ENCODE measurements around the gene CLASP2.

CLASP2 gene

GRCh38 chr3:33636125-33636850 is 81.8 kb downstream of the CLASP2 start:
- DNase-seq (ENCODE audit: low spot score), result peak; percentile 35

GRCh38 chr3:33634262-33634661 is 83.8 kb downstream of the CLASP2 start:
- no peak for DNase-seq (ENCODE audit: low spot score)

GRCh38 chr3:33629219-33629618 is 88.8 kb downstream of the CLASP2 start:
- DNase-seq (ENCODE audit: low spot score), result no peak

GRCh38 chr3:33624756-33625155 is 93.3 kb downstream of the CLASP2 start:
- DNase-seq (ENCODE audit: low spot score), result no peak

GRCh38 chr3:33613041-33613440 is 105.0 kb downstream of the CLASP2 start:
- DNase-seq (ENCODE audit: low spot score), result no peak

- DNase-seq (ENCODE audit: low spot score), result no peak
These were observed 105.4 kb downstream of the CLASP2 start for GRCh38 chr3:33612607-33613006.

- DNase-seq (ENCODE audit: low spot score), result no peak
These were observed 115.2 kb downstream of the CLASP2 start for GRCh38 chr3:33602829-33603228.

- no peak for DNase-seq (ENCODE audit: low spot score)
These were observed 120.8 kb downstream of the CLASP2 start for GRCh38 chr3:33597257-33597689.

GRCh38 chr3:33592999-33593398 is 125.1 kb downstream of the CLASP2 start:
- DNase-seq (ENCODE audit: low spot score), result no peak

- DNase-seq (ENCODE audit: low spot score), result no peak
These were observed 127.5 kb downstream of the CLASP2 start for GRCh38 chr3:33590541-33590940.

- DNase-seq (ENCODE audit: low spot score), result no peak
These were observed 131.7 kb downstream of the CLASP2 start for GRCh38 chr3:33586402-33586801.

GRCh38 chr3:33582234-33582633 is 135.8 kb downstream of the CLASP2 start:
- DNase-seq (ENCODE audit: low spot score), result no peak

GRCh38 chr3:33581666-33582065 is 136.4 kb downstream of the CLASP2 start:
- no peak for DNase-seq (ENCODE audit: low spot score)

- DNase-seq (ENCODE audit: low spot score), result no peak
These were observed 138.2 kb downstream of the CLASP2 start for GRCh38 chr3:33579840-33580239.

- DNase-seq (ENCODE audit: low spot score), result no peak
These were observed 138.9 kb downstream of the CLASP2 start for GRCh38 chr3:33579178-33579510.

GRCh38 chr3:33578325-33579177 is 139.5 kb downstream of the CLASP2 start:
- no peak for DNase-seq (ENCODE audit: low spot score)

GRCh38 chr3:33577588-33577987 is 140.5 kb downstream of the CLASP2 start:
- DNase-seq (ENCODE audit: low spot score), result no peak

- DNase-seq (ENCODE audit: low spot score), result no peak
These were observed 140.9 kb downstream of the CLASP2 start for GRCh38 chr3:33577173-33577572.

- no peak for DNase-seq (ENCODE audit: low spot score)
These were observed 142.7 kb downstream of the CLASP2 start for GRCh38 chr3:33575311-33575710.

- DNase-seq (ENCODE audit: low spot score), result no peak
These were observed 160.2 kb downstream of the CLASP2 start for GRCh38 chr3:33557829-33558228.

- no peak for DNase-seq (ENCODE audit: low spot score)
These were observed 160.8 kb downstream of the CLASP2 start for GRCh38 chr3:33557279-33557678.

- DNase-seq (ENCODE audit: low spot score), result no peak
These were observed 171.0 kb downstream of the CLASP2 start for GRCh38 chr3:33547101-33547500.

- DNase-seq (ENCODE audit: low spot score), result no peak
These were observed 173.9 kb downstream of the CLASP2 start for GRCh38 chr3:33544126-33544525.

All from CD4-positive, alpha-beta T cell treated with Interleukin-2 at 100 ng/mL for 4 hours (primary cell).